Neural crest cell (in vitro differentiated cells): ENCODE data around the gene PPP1R15A. TPM values are rescaled to one million over a fixed set of nuclear protein-coding genes. Genes with fewer than 3 reads are reported as not detected.

Source experiments
- DNase-seq: peaks from one replicate; pipeline ENCODE4 v3.0.0; 2021; ENCODE audit warnings: low read depth, mixed read lengths, low spot score
- H3K27ac Mint-ChIP-seq: one replicate; pipeline ENCODE4 v1.8.0; 2021; ENCODE audit warnings: mild to moderate bottlenecking, mixed read lengths; ENCODE audit not compliant: unreplicated experiment
- H3K27me3 Mint-ChIP-seq: 2 replicates; pipeline ENCODE4 v1.8.0; 2021; ENCODE audit warnings: low read depth, mild to moderate bottlenecking, mixed read lengths
- H3K36me3 Mint-ChIP-seq: 2 replicates; pipeline ENCODE4 v1.8.0; 2021; ENCODE audit warnings: low read depth, mild to moderate bottlenecking, mixed read lengths
- H3K4me1 Mint-ChIP-seq: 2 replicates; pipeline ENCODE4 v1.8.0; 2021; ENCODE audit warnings: mixed read lengths
- H3K4me3 Mint-ChIP-seq: one replicate; pipeline ENCODE4 v1.8.0; 2021; ENCODE audit warnings: mild to moderate bottlenecking, mixed read lengths
- H3K9me3 Mint-ChIP-seq: 2 replicates; pipeline ENCODE4 v1.8.0; 2021; ENCODE audit warnings: mixed read lengths
- CTCF ChIP-seq: fragments of 200-600 bp; sonication (generic); conservative IDR thresholded peaks from 2 replicates; pipeline ENCODE4 v1.5.0; 2021; ENCODE audit warnings: antibody characterized with exemption, mild to moderate bottlenecking
- total RNA-seq: library from RNA; stranded (reverse); gene quantifications from 2 replicates; pipeline ENCODE4 v1.2.1, GENCODE V29; 2021

PPP1R15A gene
- total RNA-seq, 1 donor from 2014 or later, result 27.5 TPM

GRCh38 chr19:48833049-48833448 is 39.2 kb upstream of the PPP1R15A start:
- no peak for DNase-seq
- H3K9me3 Mint-ChIP-seq, result no peaks in the 10 kb centered on the region
- H3K27me3 Mint-ChIP-seq, result no peaks in the 10 kb centered on the region
- H3K36me3 Mint-ChIP-seq, result peaks cover 3% of the 10 kb centered on the region
- H3K27ac Mint-ChIP-seq, result peak overlapping the region; percentile 19
- no peak overlapping the region for H3K4me3 Mint-ChIP-seq
- H3K4me1 Mint-ChIP-seq, result peaks cover 28% of the 10 kb centered on the region
- no peak for TF ChIP-seq CTCF

- no peak overlapping the region for H3K27ac Mint-ChIP-seq
- peaks cover 28% of the 10 kb centered on the region for H3K4me1 Mint-ChIP-seq
- DNase-seq, result no peak
- H3K27me3 Mint-ChIP-seq, result no peaks in the 10 kb centered on the region
- peaks cover 3% of the 10 kb centered on the region for H3K36me3 Mint-ChIP-seq
- no peak for TF ChIP-seq CTCF
- peak overlapping the region; percentile 14 for H3K4me3 Mint-ChIP-seq
- no peaks in the 10 kb centered on the region for H3K9me3 Mint-ChIP-seq
Observed at GRCh38 chr19:48833977-48834376, 38.2 kb upstream of the PPP1R15A start.

GRCh38 chr19:48835734-48836088 is 36.5 kb upstream of the PPP1R15A start:
- no peak overlapping the region for H3K27ac Mint-ChIP-seq
- peak; percentile 92 for TF ChIP-seq CTCF
- peak overlapping the region; percentile 79 for H3K4me3 Mint-ChIP-seq
- H3K27me3 Mint-ChIP-seq, result no peaks in the 10 kb centered on the region
- DNase-seq, result peak; percentile 91
- H3K4me1 Mint-ChIP-seq, result peaks cover 28% of the 10 kb centered on the region
- no peaks in the 10 kb centered on the region for H3K9me3 Mint-ChIP-seq
- peaks cover 3% of the 10 kb centered on the region for H3K36me3 Mint-ChIP-seq

- peak; percentile 30 for DNase-seq
- H3K4me1 Mint-ChIP-seq, result peaks cover 28% of the 10 kb centered on the region
- no peaks in the 10 kb centered on the region for H3K27me3 Mint-ChIP-seq
- no peaks in the 10 kb centered on the region for H3K9me3 Mint-ChIP-seq
- peaks cover 3% of the 10 kb centered on the region for H3K36me3 Mint-ChIP-seq
- peak within 1 kb of the TSS; percentile 47 for H3K27ac Mint-ChIP-seq
- peak; percentile 13 for TF ChIP-seq CTCF
- peak within 1 kb of the TSS; percentile 87 for H3K4me3 Mint-ChIP-seq
Observed at GRCh38 chr19:48836089-48837017, 35.9 kb upstream of the PPP1R15A start, which contains the start of gene HSD17B14. Gene HSD17B14, minus strand, starts transcription at chr19:48836491. Its CDS starts 80 bp downstream, at chr19:48836411.

- H3K9me3 Mint-ChIP-seq, result no peaks in the 10 kb centered on the region
- peak overlapping the region; percentile 87 for H3K4me3 Mint-ChIP-seq
- DNase-seq, result peak; percentile 81
- no peaks in the 10 kb centered on the region for H3K27me3 Mint-ChIP-seq
- peaks cover 3% of the 10 kb centered on the region for H3K36me3 Mint-ChIP-seq
- TF ChIP-seq CTCF, result no peak
- peak overlapping the region; percentile 47 for H3K27ac Mint-ChIP-seq
- H3K4me1 Mint-ChIP-seq, result peaks cover 28% of the 10 kb centered on the region
Observed at GRCh38 chr19:48837051-48837524, 35.1 kb upstream of the PPP1R15A start.
